Heart left ventricle (tissue), 16 donors: ENCODE data around the gene ARSG. TPM values are rescaled to one million over a fixed set of nuclear protein-coding genes. Genes with fewer than 3 reads are reported as not detected.
"Not testable (repeated sequence)": the region's sequence is repeated elsewhere in the genome, so short reads cannot be mapped to it uniquely, and the experiment has no call there.

Experiments
- ATAC-seq, 4 donors: fragments of 200-7000 bp; cut with Tn5 transposase; one replicate each; pipeline ENCODE4 v1.9.1; 2020 to 2022; ENCODE audit warnings: moderate library complexity in 4 of 4, mild to moderate bottlenecking in 3 of 4, moderate number of reproducible peaks in 1 of 4
- DNase-seq, 5 donors: peaks; one replicate each; pipeline ENCODE4 v3.0.0-alpha.2; 2020
- H3K27ac ChIP-seq, 12 donors: fragments of 200-600 bp; sonication (generic) in 4 of 12; one replicate each; pipeline versions ENCODE4 v1.5.0 to v1.8.0; 2016 to 2022; ENCODE audit warnings: mild to moderate bottlenecking in 2 of 12
- H3K27me3 ChIP-seq, 9 donors: fragments of 200-600 bp; sonication (generic) in 2 of 9; one replicate each; pipeline versions ENCODE4 v1.5.1 to v1.8.0; 2016 to 2022; ENCODE audit warnings: mild to moderate bottlenecking in 3 of 9
- H3K36me3 ChIP-seq, 9 donors: fragments of 200-600 bp; sonication (generic) in 2 of 9; one replicate each; pipeline versions ENCODE4 v1.5.0 to v1.8.0; 2018 to 2022; ENCODE audit warnings: mild to moderate bottlenecking in 2 of 9
- H3K4me1 ChIP-seq, 12 donors: fragments of 200-600 bp; sonication (generic) in 4 of 12; one replicate each; pipeline versions ENCODE4 v1.5.0 to v1.8.0; 2016 to 2022; ENCODE audit warnings: mild to moderate bottlenecking in 3 of 12
- H3K4me3 ChIP-seq, 12 donors: fragments of 200-600 bp; sonication (generic) in 4 of 12; one replicate each; pipeline versions ENCODE4 v1.5.0 to v1.8.0; 2017 to 2022; ENCODE audit warnings: mild to moderate bottlenecking in 9 of 12, moderate library complexity in 4 of 12
- H3K9me3 ChIP-seq, 12 donors: fragments of 200-600 bp; sonication (generic) in 4 of 12; one replicate each; pipeline versions ENCODE4 v1.5.0 to v1.8.0; 2016 to 2022; ENCODE audit warnings: mild to moderate bottlenecking in 1 of 12
- POLR2A ChIP-seq, 2 donors: fragments of 450-650 bp; IDR thresholded peaks; one replicate each; pipeline ENCODE4 v1.6.1; 2017; ENCODE audit warnings: antibody characterized with exemption in 2 of 2, mild to moderate bottlenecking in 2 of 2, moderate library complexity in 2 of 2
- WGBS, 4 donors: extraction: QIAGEN DNeasy Blood & Tissue Kit in 2 of 4; methylation state at CpG; one replicate each; pipeline versions ENCODE4 v1.1.5 to v1.1.7; 2013 to 2018; 5-methylcytosine and 5-hydroxymethylcytosine counted together
- intact Hi-C, 10 donors: fragments of 100-400 bp; cut with DNase I; formaldehyde crosslinking; loops; one replicate each; pipeline versions ENCODE4 v1.11.1 to v1.14.2; 2022
- polyA plus RNA-seq, 2 donors: library from polyadenylated mRNA; stranded (reverse); fragments of 200-250 nt; gene quantifications; one replicate each; pipeline ENCODE4 v1.2.3, GENCODE V29; 2013
- total RNA-seq, 9 donors: library from RNA; depleted of rRNA in 2 of 9; stranded (reverse); fragments of >200 nt in 2 of 9; fragmentation: NEBNext Ultra II Directional in 3 of 9; extraction: Animal tissue kit (Norgen Biotek cat#: 25700) in 3 of 9; gene quantifications; one replicate each; pipeline versions ENCODE4 v1.1.0 to v1.2.4, GENCODE V29; 2016 to 2023
- TF ChIP-seq, protein P1 (sequence below), 12 donors: fragments of 200-600 bp; sonication (generic) in 4 of 12; IDR thresholded peaks; one replicate each; pipeline versions ENCODE4 v1.5.0 to v1.8.0; 2018 to 2022; ENCODE audit warnings: antibody characterized with exemption in 12 of 12, mild to moderate bottlenecking in 5 of 12
- donor health status: ischemic (EF 13 %, LVEDD 7.1; RV severe dilation, severe dysfunction).
- donor health status: healthy with polysubstance abuse.
- donor health status: DM: no; HTN: yes; CAD: no.
- donor health status: DM: no; HTN: no; CAD: no.
- donor health status: ischemic (EF 25% LVEDD 6.9; RV normal size, moderate dysfunction).
- donor health status: ischemic (EF 25% LVEDD 5.7; RV mildly dilated, moderate dysfunction).
- donor health status: healthy.
- donor health status: DM: yes; HTN: yes; CAD: no.
- donor health status: ischemic (EF 35%, LVEDD 5.7; RV mildly dilated, moderate dysfunction).
- donor health status: nonischemic (EF 11% LVEDD 7.7; RV severe dilation, severe dysfunction).
- donor health status: DM: yes; HTN: yes; CAD: no.
- donor health status: PGD.
- donor health status: ischemic (EF 29% LVEDD 5.4; RV normal size, mild dysfunction).
- donor health status: nonischemic (EF 23%, LVEDD 6.1; RV moderate dilation, normal function).

Gene ARSG
- total and polyA plus RNA-seq, 11 donors: 1.2 to 4.9 (median 3.3) TPM

GRCh38 chr17:68326681-68327080, 35.4 kb downstream of the ARSG start:
- intact Hi-C loops: no loop called here
- DNase-seq (no peak), ATAC-seq (no peak)
- 75 to 85% (median 80%) methylated on average over 5 of the region's 5 CpGs for WGBS, 4 donors
- Histone ChIP-seq H3K4me3 (no peak overlapping the region), H3K36me3 (no peaks in the 10 kb centered on the region), H3K27ac (no peak overlapping the region), H3K9me3 (peaks cover 0 to 17% (median 5%) of the 10 kb centered on the region in 12 donors), H3K4me1 (no peaks in the 10 kb centered on the region), H3K27me3 (no peaks in the 10 kb centered on the region)
- TF ChIP-seq, protein P1, sequence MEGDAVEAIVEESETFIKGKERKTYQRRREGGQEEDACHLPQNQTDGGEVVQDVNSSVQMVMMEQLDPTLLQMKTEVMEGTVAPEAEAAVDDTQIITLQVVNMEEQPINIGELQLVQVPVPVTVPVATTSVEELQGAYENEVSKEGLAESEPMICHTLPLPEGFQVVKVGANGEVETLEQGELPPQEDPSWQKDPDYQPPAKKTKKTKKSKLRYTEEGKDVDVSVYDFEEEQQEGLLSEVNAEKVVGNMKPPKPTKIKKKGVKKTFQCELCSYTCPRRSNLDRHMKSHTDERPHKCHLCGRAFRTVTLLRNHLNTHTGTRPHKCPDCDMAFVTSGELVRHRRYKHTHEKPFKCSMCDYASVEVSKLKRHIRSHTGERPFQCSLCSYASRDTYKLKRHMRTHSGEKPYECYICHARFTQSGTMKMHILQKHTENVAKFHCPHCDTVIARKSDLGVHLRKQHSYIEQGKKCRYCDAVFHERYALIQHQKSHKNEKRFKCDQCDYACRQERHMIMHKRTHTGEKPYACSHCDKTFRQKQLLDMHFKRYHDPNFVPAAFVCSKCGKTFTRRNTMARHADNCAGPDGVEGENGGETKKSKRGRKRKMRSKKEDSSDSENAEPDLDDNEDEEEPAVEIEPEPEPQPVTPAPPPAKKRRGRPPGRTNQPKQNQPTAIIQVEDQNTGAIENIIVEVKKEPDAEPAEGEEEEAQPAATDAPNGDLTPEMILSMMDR (IDR thresholded peaks at IDR 0.05): no peak
- TF ChIP-seq POLR2A (IDR thresholded peaks at IDR 0.05): no peak

GRCh38 chr17:68327823-68328557, 36.7 kb downstream of the ARSG start:
- no peaks in the 10 kb centered on the region for H3K27me3 ChIP-seq
- WGBS, 4 donors: 92 to 93% (median 93%) methylated on average over 8 of the region's 8 CpGs
- TF ChIP-seq, protein P1 (IDR thresholded peaks at IDR 0.05): peak in 1 of 12 donors; percentile 7
- no peak for TF ChIP-seq POLR2A (IDR thresholded peaks at IDR 0.05)

DNA sequence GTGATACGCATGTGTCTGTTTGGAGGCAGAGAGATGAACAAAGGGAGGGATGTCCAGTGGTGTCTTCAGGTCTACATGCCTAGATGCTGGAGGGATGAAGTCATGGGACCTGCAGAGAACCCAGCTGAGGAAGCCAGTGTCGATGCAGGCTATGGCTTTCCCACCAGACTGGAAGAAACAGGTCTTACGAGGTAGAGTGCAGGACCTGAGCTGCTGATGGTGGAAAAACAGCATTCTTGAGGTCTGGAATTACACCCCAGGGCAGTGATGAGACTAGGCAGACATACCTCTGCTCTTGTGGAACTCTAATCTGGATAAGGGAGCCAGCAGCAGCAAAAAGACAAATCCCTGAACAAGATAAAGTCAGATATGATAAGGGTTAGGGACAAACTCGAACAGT, 37.4 kb downstream of the ARSG start:
- H3K9me3 ChIP-seq: peaks cover 0 to 28% (median 14%) of the 10 kb centered on the region in 12 donors
- H3K4me3 ChIP-seq: no peak overlapping the region
- H3K27me3 ChIP-seq: no peaks in the 10 kb centered on the region
- no peak overlapping the region for H3K27ac ChIP-seq
- no peak for ATAC-seq
- no peak for TF ChIP-seq POLR2A (IDR thresholded peaks at IDR 0.05)
- TF ChIP-seq, protein P1 (IDR thresholded peaks at IDR 0.05): no peak
- no peaks in the 10 kb centered on the region for H3K4me1 ChIP-seq
- DNase-seq: no peak
- intact Hi-C loops: no loop called here
- 44 to 64% (median 52%) methylated on average over 4 of the region's 4 CpGs for WGBS, 4 donors
- H3K36me3 ChIP-seq: no peaks in the 10 kb centered on the region

More at GRCh38 chr17:68327823-68328557, 36.7 kb downstream of the ARSG start:
- no peak for DNase-seq
- Histone ChIP-seq H3K9me3 (peaks cover 0 to 28% (median 14%) of the 10 kb centered on the region in 12 donors), H3K4me3 (no peak overlapping the region), H3K4me1 (no peaks in the 10 kb centered on the region), H3K27ac (no peak overlapping the region), H3K36me3 (no peaks in the 10 kb centered on the region)
- no peak for ATAC-seq
- intact Hi-C loops: no loop called here

GRCh38 chr17:68329331-68329730, 38.0 kb downstream of the ARSG start:
- no peak overlapping the region for H3K27ac ChIP-seq
- H3K4me1 ChIP-seq: no peaks in the 10 kb centered on the region
- TF ChIP-seq POLR2A (IDR thresholded peaks at IDR 0.05): no peak
- TF ChIP-seq, protein P1 (IDR thresholded peaks at IDR 0.05): no peak
- peaks cover 0 to 28% (median 14%) of the 10 kb centered on the region in 12 donors for H3K9me3 ChIP-seq
- ATAC-seq (no peak), DNase-seq (no peak)
- no peak overlapping the region for H3K4me3 ChIP-seq
- intact Hi-C loops: no loop called here
- no peaks in the 10 kb centered on the region for H3K27me3 ChIP-seq
- 79 to 96% (median 91%) methylated on average over 6 to 7 of the region's 7 CpGs for WGBS, 4 donors
- H3K36me3 ChIP-seq: no peaks in the 10 kb centered on the region

- not testable (repeated sequence) for DNase-seq, ATAC-seq
- WGBS, 4 donors: 95 to 97% (median 95%) methylated on average over 12 of the region's 12 CpGs
Measured at GRCh38 chr17:68331932-68332331, 40.6 kb downstream of the ARSG start.

More at GRCh38 chr17:68331932-68332331, 40.6 kb downstream of the ARSG start:
- H3K36me3 ChIP-seq, H3K4me3 ChIP-seq, intact Hi-C loops, H3K4me1 ChIP-seq, H3K27me3 ChIP-seq, H3K27ac ChIP-seq: not testable (repeated sequence)
- H3K9me3 ChIP-seq: peaks cover 0 to 28% (median 14%) of the 10 kb centered on the region in 12 donors
